Neural progenitor cell (in vitro differentiated cells): ENCODE data around the gene ATRN. TPM values are rescaled to one million over a fixed set of nuclear protein-coding genes. Genes with fewer than 3 reads are reported as not detected.

ENCODE experiments used
- DNase-seq: peaks from one replicate; pipeline ENCODE4 v3.0.0-alpha.2; 2016; ENCODE audit warnings: low spot score
- H2AFZ ChIP-seq: fragments of 200-600 bp; sonication (generic); replicated peaks from 2 replicates; pipeline ENCODE4 v1.6.1; 2016; ENCODE audit warnings: antibody characterized with exemption
- H3F3A ChIP-seq: fragments of 200-600 bp; sonication (generic); 2 replicates; pipeline ENCODE4 v1.6.1; 2016; ENCODE audit warnings: antibody characterized with exemption, low read depth
- H3K27ac ChIP-seq: fragments of 200-600 bp; sonication (generic); 2 replicates; pipeline ENCODE4 v1.5.1; 2016; ENCODE audit warnings: mild to moderate bottlenecking
- H3K27me3 ChIP-seq: fragments of 200-600 bp; sonication (generic); 2 replicates; pipeline ENCODE4 v1.6.1; 2016; ENCODE audit warnings: mild to moderate bottlenecking, moderate library complexity
- H3K36me3 ChIP-seq: fragments of 200-600 bp; sonication (generic); 2 replicates; pipeline ENCODE4 v1.5.1; 2016
- H3K4me1 ChIP-seq: fragments of 200-600 bp; sonication (generic); 2 replicates; pipeline ENCODE4 v1.6.1; 2016; ENCODE audit warnings: mixed run types
- H3K4me2 ChIP-seq: fragments of 200-600 bp; sonication (generic); 2 replicates; pipeline ENCODE4 v1.6.1; 2016
- H3K4me3 ChIP-seq: fragments of 200-600 bp; sonication (generic); 2 replicates; pipeline ENCODE4 v1.5.1; 2016
- H3K79me2 ChIP-seq: fragments of 200-600 bp; sonication (generic); 2 replicates; pipeline ENCODE4 v1.6.1; 2016; ENCODE audit warnings: low read depth
- H3K9ac ChIP-seq: fragments of 200-600 bp; sonication (generic); 2 replicates; pipeline ENCODE4 v1.6.1; 2016
- H3K9me3 ChIP-seq: fragments of 200-600 bp; sonication (generic); 2 replicates; pipeline ENCODE4 v1.5.1; 2016; ENCODE audit warnings: low read depth
- H4K20me1 ChIP-seq: fragments of 200-600 bp; sonication (generic); 2 replicates; pipeline ENCODE4 v1.6.1; 2016; ENCODE audit warnings: low read depth
- H3K27ac Mint-ChIP-seq: 3 replicates; pipeline ENCODE4 v1.8.0; 2021; ENCODE audit warnings: mixed read lengths
- H3K27me3 Mint-ChIP-seq: 2 replicates; pipeline ENCODE4 v1.8.0; 2022; ENCODE audit warnings: low read depth, mild to moderate bottlenecking, inconsistent platforms, moderate library complexity, mixed read lengths; ENCODE audit not compliant: insufficient read depth
- H3K36me3 Mint-ChIP-seq: 3 replicates; pipeline ENCODE4 v1.8.0; 2021; ENCODE audit warnings: mixed read lengths
- H3K4me1 Mint-ChIP-seq: 3 replicates; pipeline ENCODE4 v1.8.0; 2021; ENCODE audit warnings: mixed read lengths
- H3K4me3 Mint-ChIP-seq: 3 replicates; pipeline ENCODE4 v1.8.0; 2021; ENCODE audit warnings: mild to moderate bottlenecking, moderate library complexity, mixed read lengths
- H3K9me3 Mint-ChIP-seq: 3 replicates; pipeline ENCODE4 v1.8.0; 2020; ENCODE audit warnings: mixed read lengths
- EZH2 ChIP-seq: fragments of 200-600 bp; sonication (generic); IDR thresholded peaks from 2 replicates; pipeline ENCODE4 v1.6.1; 2017; ENCODE audit warnings: antibody characterized with exemption, mild to moderate bottlenecking, moderate library complexity
- EZH2phosphoT487 ChIP-seq: fragments of 200-600 bp; sonication (generic); IDR thresholded peaks from 2 replicates; pipeline ENCODE4 v1.6.1; 2017; ENCODE audit warnings: antibody characterized with exemption
- total RNA-seq: library from RNA; depleted of rRNA; stranded (reverse); fragments of >200 nt; gene quantifications from 2 replicates; pipeline ENCODE4 v1.2.3, GENCODE V29; 2015; ENCODE audit warnings: low replicate concordance
- TF ChIP-seq, protein P1 (sequence below): fragments of 200-600 bp; sonication (generic); IDR thresholded peaks from 2 replicates; pipeline ENCODE4 v1.5.1; 2017; ENCODE audit warnings: antibody characterized with exemption, mild to moderate bottlenecking

ATRN gene
- total RNA-seq, 1 donor from 2014 or later, result 36.8 TPM

DNA sequence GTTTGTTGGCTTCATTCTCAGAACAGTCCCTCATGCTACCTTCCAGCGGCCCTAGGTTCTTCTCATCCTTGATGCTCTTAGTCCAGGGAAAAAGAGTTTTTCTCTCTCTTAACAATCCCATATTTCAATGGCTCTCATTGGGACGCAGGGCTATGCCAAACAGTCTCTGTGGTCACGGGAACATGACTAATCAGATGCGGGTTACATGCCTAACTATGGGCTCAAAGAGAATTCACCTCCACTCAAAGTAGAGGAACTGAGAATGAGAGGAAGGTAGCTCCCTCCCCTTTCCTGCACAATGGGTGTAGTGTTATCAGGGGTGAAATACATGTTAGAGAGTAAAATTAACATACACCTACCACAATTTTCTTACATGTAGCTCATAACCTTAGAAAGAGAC is 18.1 kb upstream of the ATRN start:
- peaks cover 10% of the 10 kb centered on the region for H3K27me3 Mint-ChIP-seq
- H3K4me1 Mint-ChIP-seq, result peaks cover 28% of the 10 kb centered on the region
- no peaks in the 10 kb centered on the region for H3K36me3 Mint-ChIP-seq

DNA sequence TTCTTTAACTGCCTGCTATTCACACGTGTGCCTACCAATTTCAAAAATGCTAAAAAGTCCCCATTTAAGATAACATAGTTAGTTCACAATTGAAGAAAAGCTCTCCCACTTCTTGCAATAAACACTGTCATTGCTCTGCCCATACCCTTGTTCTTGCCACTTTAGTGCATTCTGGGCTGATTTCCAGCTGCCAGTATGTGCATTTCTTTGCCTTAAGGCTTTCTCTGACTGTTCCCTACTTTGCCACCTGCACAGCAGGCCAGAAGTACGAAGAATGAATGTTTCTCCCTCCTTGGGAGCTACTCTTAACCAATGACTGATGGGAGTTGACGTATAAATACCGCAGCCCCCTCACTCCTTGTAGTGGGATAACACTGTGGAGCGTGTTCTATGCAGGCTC is 16.0 kb upstream of the ATRN start:
- Mint-ChIP-seq H3K4me3 (peak overlapping the region; percentile 3), H3K9me3 (peaks cover 2% of the 10 kb centered on the region), H3K27me3 (peaks cover 10% of the 10 kb centered on the region), H3K4me1 (peaks cover 28% of the 10 kb centered on the region), H3K36me3 (no peaks in the 10 kb centered on the region), H3K27ac (no peak overlapping the region)
- Histone ChIP-seq H3F3A (peaks cover 38% of the 10 kb centered on the region), H3K27ac (no peak overlapping the region), H3K36me3 (no peaks in the 10 kb centered on the region), H3K4me3 (no peak overlapping the region), H2AFZ (peak overlapping the region; percentile 87), H4K20me1 (no peaks in the 10 kb centered on the region), H3K9ac (no peak overlapping the region), H3K4me1 (peaks cover 38% of the 10 kb centered on the region), H3K4me2 (peak overlapping the region; percentile 3), H3K27me3 (no peaks in the 10 kb centered on the region), H3K9me3 (no peaks in the 10 kb centered on the region), H3K79me2 (no peaks in the 10 kb centered on the region)
- DNase-seq, result no peak
- TF ChIP-seq, protein P1, sequence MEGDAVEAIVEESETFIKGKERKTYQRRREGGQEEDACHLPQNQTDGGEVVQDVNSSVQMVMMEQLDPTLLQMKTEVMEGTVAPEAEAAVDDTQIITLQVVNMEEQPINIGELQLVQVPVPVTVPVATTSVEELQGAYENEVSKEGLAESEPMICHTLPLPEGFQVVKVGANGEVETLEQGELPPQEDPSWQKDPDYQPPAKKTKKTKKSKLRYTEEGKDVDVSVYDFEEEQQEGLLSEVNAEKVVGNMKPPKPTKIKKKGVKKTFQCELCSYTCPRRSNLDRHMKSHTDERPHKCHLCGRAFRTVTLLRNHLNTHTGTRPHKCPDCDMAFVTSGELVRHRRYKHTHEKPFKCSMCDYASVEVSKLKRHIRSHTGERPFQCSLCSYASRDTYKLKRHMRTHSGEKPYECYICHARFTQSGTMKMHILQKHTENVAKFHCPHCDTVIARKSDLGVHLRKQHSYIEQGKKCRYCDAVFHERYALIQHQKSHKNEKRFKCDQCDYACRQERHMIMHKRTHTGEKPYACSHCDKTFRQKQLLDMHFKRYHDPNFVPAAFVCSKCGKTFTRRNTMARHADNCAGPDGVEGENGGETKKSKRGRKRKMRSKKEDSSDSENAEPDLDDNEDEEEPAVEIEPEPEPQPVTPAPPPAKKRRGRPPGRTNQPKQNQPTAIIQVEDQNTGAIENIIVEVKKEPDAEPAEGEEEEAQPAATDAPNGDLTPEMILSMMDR, result no peak
- no peak for TF ChIP-seq EZH2
- TF ChIP-seq EZH2phosphoT487, result no peak

More for the DNA sequence above, 18.1 kb upstream of the ATRN start:
- no peaks in the 10 kb centered on the region for H3K36me3 ChIP-seq
- no peak overlapping the region for H3K27ac ChIP-seq
- no peak overlapping the region for H3K9ac ChIP-seq
- TF ChIP-seq EZH2, result no peak
- TF ChIP-seq, protein P1, result no peak
- TF ChIP-seq EZH2phosphoT487, result no peak
- H3F3A ChIP-seq, result peaks cover 51% of the 10 kb centered on the region
- DNase-seq, result no peak
- no peaks in the 10 kb centered on the region for H4K20me1 ChIP-seq
- no peak overlapping the region for H3K27ac Mint-ChIP-seq
- H3K9me3 ChIP-seq, result no peaks in the 10 kb centered on the region
- H3K9me3 Mint-ChIP-seq, result peaks cover 2% of the 10 kb centered on the region
- peaks cover 43% of the 10 kb centered on the region for H3K4me1 ChIP-seq
- H3K79me2 ChIP-seq, result no peaks in the 10 kb centered on the region
- no peaks in the 10 kb centered on the region for H3K27me3 ChIP-seq
- peak overlapping the region; percentile 31 for H2AFZ ChIP-seq
- no peak overlapping the region for H3K4me3 ChIP-seq
- peak overlapping the region; percentile 45 for H3K4me2 ChIP-seq
- no peak overlapping the region for H3K4me3 Mint-ChIP-seq

DNA sequence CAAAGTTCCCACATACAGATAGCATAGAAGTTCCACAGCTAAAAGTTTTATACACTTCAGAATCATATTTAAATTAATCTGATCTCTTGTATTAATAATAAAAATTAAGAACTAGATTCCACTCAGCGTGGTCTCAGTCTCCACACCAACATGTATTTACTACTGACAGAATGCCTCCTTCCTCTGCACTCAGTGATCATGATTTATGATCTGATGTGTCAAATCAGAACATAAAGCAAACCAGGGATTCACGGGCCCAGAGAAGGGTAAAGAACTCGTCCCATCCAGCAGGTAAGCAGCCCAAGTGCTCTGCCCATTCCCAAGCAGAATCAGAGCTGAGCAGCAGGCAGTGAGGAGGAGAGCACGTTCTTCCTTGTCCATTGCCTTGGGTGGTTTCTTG is 14.2 kb upstream of the ATRN start:
- H3K27ac ChIP-seq, result no peak overlapping the region
- no peaks in the 10 kb centered on the region for H3K79me2 ChIP-seq
- H3K4me2 ChIP-seq, result no peak overlapping the region
- H3K27me3 ChIP-seq, result no peaks in the 10 kb centered on the region
- H3K4me1 ChIP-seq, result peaks cover 38% of the 10 kb centered on the region
- H4K20me1 ChIP-seq, result no peaks in the 10 kb centered on the region
- H3K9ac ChIP-seq, result no peak overlapping the region
- no peak overlapping the region for H3K4me3 Mint-ChIP-seq
- no peak for DNase-seq
- H3K36me3 Mint-ChIP-seq, result no peaks in the 10 kb centered on the region
- H3K4me3 ChIP-seq, result no peak overlapping the region
- no peaks in the 10 kb centered on the region for H3K36me3 ChIP-seq
- no peaks in the 10 kb centered on the region for H3K9me3 Mint-ChIP-seq
- peaks cover 38% of the 10 kb centered on the region for H3K4me1 Mint-ChIP-seq
- no peak overlapping the region for H3K27ac Mint-ChIP-seq
- peaks cover 32% of the 10 kb centered on the region for H3F3A ChIP-seq
- no peaks in the 10 kb centered on the region for H3K9me3 ChIP-seq
- H2AFZ ChIP-seq, result no peak overlapping the region
- TF ChIP-seq EZH2 (no peak), EZH2phosphoT487 (no peak)
- TF ChIP-seq, protein P1, result no peak
- peaks cover 10% of the 10 kb centered on the region for H3K27me3 Mint-ChIP-seq
